ENCODE results near the gene ATRNL1.

Gene ATRNL1

GRCh38 chr10:115774721-115775120 is 681.6 kb downstream of the ATRNL1 start:
- no peak overlapping the region for H3K4me3 ChIP-seq (ENCODE audit: low read depth, low read length)
- H3K27me3 ChIP-seq (ENCODE audit: control insufficient read depth, insufficient read depth, low read length) = no peaks in the 10 kb centered on the region
- no peaks in the 10 kb centered on the region for H3K36me3 ChIP-seq (ENCODE audit: control insufficient read depth, insufficient read depth, low read length)
- no peak overlapping the region for H2AFZ ChIP-seq
- H3K9me3 ChIP-seq (ENCODE audit: control insufficient read depth, low read length) = no peaks in the 10 kb centered on the region
- H3K4me2 ChIP-seq (ENCODE audit: low read length) = no peak overlapping the region
- H3K27ac ChIP-seq = no peak overlapping the region
- no peak for TF ChIP-seq CTCF (IDR thresholded peaks at IDR 0.05)
- H3K4me1 ChIP-seq = no peaks in the 10 kb centered on the region
- H3K79me2 ChIP-seq = no peaks in the 10 kb centered on the region
- H3K9ac ChIP-seq = no peak overlapping the region

- Histone ChIP-seq H2AFZ (no peak overlapping the region), H3K4me3 (ENCODE audit: low read depth, low read length) (no peak overlapping the region), H3K4me2 (ENCODE audit: low read length) (no peak overlapping the region), H3K36me3 (ENCODE audit: control insufficient read depth, insufficient read depth, low read length) (no peaks in the 10 kb centered on the region), H3K9me3 (ENCODE audit: control insufficient read depth, low read length) (no peaks in the 10 kb centered on the region), H3K27ac (no peak overlapping the region), H3K4me1 (no peaks in the 10 kb centered on the region), H3K27me3 (ENCODE audit: control insufficient read depth, insufficient read depth, low read length) (no peaks in the 10 kb centered on the region), H3K9ac (no peak overlapping the region), H3K79me2 (no peaks in the 10 kb centered on the region)
- TF ChIP-seq CTCF (IDR thresholded peaks at IDR 0.05) = no peak
Measured at GRCh38 chr10:115777646-115778045, 684.5 kb downstream of the ATRNL1 start.

- H3K9ac ChIP-seq = no peak overlapping the region
- no peak for TF ChIP-seq CTCF (IDR thresholded peaks at IDR 0.05)
- no peak overlapping the region for H3K27ac ChIP-seq
Measured at GRCh38 chr10:115790220-115790619, 697.1 kb downstream of the ATRNL1 start.

GRCh38 chr10:115795964-115796363 is 702.8 kb downstream of the ATRNL1 start:
- no peak overlapping the region for H3K4me2 ChIP-seq (ENCODE audit: low read length)
- no peaks in the 10 kb centered on the region for H3K36me3 ChIP-seq (ENCODE audit: control insufficient read depth, insufficient read depth, low read length)
- no peak overlapping the region for H3K27ac ChIP-seq
- H3K9me3 ChIP-seq (ENCODE audit: control insufficient read depth, low read length) = no peaks in the 10 kb centered on the region
- no peak overlapping the region for H3K9ac ChIP-seq
- H2AFZ ChIP-seq = peak overlapping the region; percentile 2
- no peak overlapping the region for H3K4me3 ChIP-seq (ENCODE audit: low read depth, low read length)
- H3K4me1 ChIP-seq = peaks cover 11% of the 10 kb centered on the region
- no peaks in the 10 kb centered on the region for H3K27me3 ChIP-seq (ENCODE audit: control insufficient read depth, insufficient read depth, low read length)
- no peak for TF ChIP-seq CTCF (IDR thresholded peaks at IDR 0.05)
- H3K79me2 ChIP-seq = no peaks in the 10 kb centered on the region

More at GRCh38 chr10:115790220-115790619, 697.1 kb downstream of the ATRNL1 start:
- Histone ChIP-seq H3K4me3 (ENCODE audit: low read depth, low read length) (no peak overlapping the region), H3K4me2 (ENCODE audit: low read length) (no peak overlapping the region), H2AFZ (no peak overlapping the region), H3K27me3 (ENCODE audit: control insufficient read depth, insufficient read depth, low read length) (no peaks in the 10 kb centered on the region), H3K79me2 (no peaks in the 10 kb centered on the region), H3K36me3 (ENCODE audit: control insufficient read depth, insufficient read depth, low read length) (no peaks in the 10 kb centered on the region), H3K4me1 (no peaks in the 10 kb centered on the region), H3K9me3 (ENCODE audit: control insufficient read depth, low read length) (no peaks in the 10 kb centered on the region)

GRCh38 chr10:115801457-115801856 is 708.3 kb downstream of the ATRNL1 start:
- Histone ChIP-seq H2AFZ (no peak overlapping the region), H3K79me2 (no peaks in the 10 kb centered on the region), H3K27ac (no peak overlapping the region), H3K4me1 (peaks cover 7% of the 10 kb centered on the region), H3K9ac (no peak overlapping the region), H3K4me2 (ENCODE audit: low read length) (no peak overlapping the region), H3K36me3 (ENCODE audit: control insufficient read depth, insufficient read depth, low read length) (no peaks in the 10 kb centered on the region), H3K9me3 (ENCODE audit: control insufficient read depth, low read length) (no peaks in the 10 kb centered on the region), H3K4me3 (ENCODE audit: low read depth, low read length) (no peak overlapping the region), H3K27me3 (ENCODE audit: control insufficient read depth, insufficient read depth, low read length) (no peaks in the 10 kb centered on the region)
- TF ChIP-seq CTCF (IDR thresholded peaks at IDR 0.05) = no peak

All from parathyroid adenoma (tissue), 2 donors.